NT2/D1 (cell line): Measurements from ENCODE around the gene CLEC7A.

Source experiments
- SUZ12 ChIP-seq: IDR thresholded peaks from 2 replicates; pipeline ENCODE4 v1.6.1; 2011; ENCODE audit not compliant: insufficient read length, insufficient read depth; ENCODE audit errors: extremely low read depth
- YY1 ChIP-seq: IDR thresholded peaks from 2 replicates; pipeline ENCODE4 v1.6.1; 2011; ENCODE audit not compliant: insufficient read length, insufficient read depth
- ZNF274 ChIP-seq: IDR thresholded peaks from 2 replicates; pipeline ENCODE4 v1.6.1; 2011; ENCODE audit warnings: mild to moderate bottlenecking, low read depth, low read length

- TF ChIP-seq ZNF274 (no peak), SUZ12 (no peak), YY1 (no peak)
These were observed 47.7 kb downstream of the CLEC7A start for GRCh38 chr12:10082117-10082874.
